Mononuclear cell (primary cell): ENCODE measurements around the gene RBM5. TPM values are rescaled to one million over a fixed set of nuclear protein-coding genes. Genes with fewer than 3 reads are reported as not detected.

Source experiments
- total RNA-seq: library from RNA; depleted of rRNA; stranded (reverse); fragments of >200 nt; gene quantifications from one replicate; pipeline ENCODE4 v1.2.3, GENCODE V29; 2012

RBM5 gene
- total RNA-seq, 1 donor, result 375 TPM

Other genes starting within 250 kb of the RBM5 start
- gene TRAIP, start 232.4 kb upstream of the RBM5 start, total RNA-seq, result 3.3 TPM
- not detected for gene CAMKV, start 219.0 kb upstream of the RBM5 start, total RNA-seq
- 0.10 TPM for gene MST1R, start 185.0 kb upstream of the RBM5 start, total RNA-seq
- gene MON1A, start 159.1 kb upstream of the RBM5 start, total RNA-seq, result 0.73 TPM
- 59.0 TPM for gene RBM6, start 148.8 kb upstream of the RBM5 start, total RNA-seq
- gene SEMA3F, start 66.4 kb downstream of the RBM5 start, total RNA-seq, result 0.42 TPM
- gene GNAT1, start 102.7 kb downstream of the RBM5 start, total RNA-seq, result not detected
- not detected for gene SLC38A3, start 116.4 kb downstream of the RBM5 start, total RNA-seq
- 243 TPM for gene GNAI2, start 147.3 kb downstream of the RBM5 start, total RNA-seq
- gene SEMA3B, start 180.2 kb downstream of the RBM5 start, total RNA-seq, result 0.42 TPM
- not detected for gene LSMEM2, start 190.2 kb downstream of the RBM5 start, total RNA-seq
- gene IFRD2, start 203.5 kb downstream of the RBM5 start, total RNA-seq, result 19.0 TPM
- gene HYAL3, start 210.5 kb downstream of the RBM5 start, total RNA-seq, result 2.0 TPM
- 11.2 TPM for gene NAA80, start 210.5 kb downstream of the RBM5 start, total RNA-seq
- not detected for gene HYAL1, start 214.7 kb downstream of the RBM5 start, total RNA-seq
- 4.2 TPM for gene HYAL2, start 233.8 kb downstream of the RBM5 start, total RNA-seq
- gene TUSC2, start 239.3 kb downstream of the RBM5 start, total RNA-seq, result 15.3 TPM